ENCODE results near the gene CEMIP.

DNA sequence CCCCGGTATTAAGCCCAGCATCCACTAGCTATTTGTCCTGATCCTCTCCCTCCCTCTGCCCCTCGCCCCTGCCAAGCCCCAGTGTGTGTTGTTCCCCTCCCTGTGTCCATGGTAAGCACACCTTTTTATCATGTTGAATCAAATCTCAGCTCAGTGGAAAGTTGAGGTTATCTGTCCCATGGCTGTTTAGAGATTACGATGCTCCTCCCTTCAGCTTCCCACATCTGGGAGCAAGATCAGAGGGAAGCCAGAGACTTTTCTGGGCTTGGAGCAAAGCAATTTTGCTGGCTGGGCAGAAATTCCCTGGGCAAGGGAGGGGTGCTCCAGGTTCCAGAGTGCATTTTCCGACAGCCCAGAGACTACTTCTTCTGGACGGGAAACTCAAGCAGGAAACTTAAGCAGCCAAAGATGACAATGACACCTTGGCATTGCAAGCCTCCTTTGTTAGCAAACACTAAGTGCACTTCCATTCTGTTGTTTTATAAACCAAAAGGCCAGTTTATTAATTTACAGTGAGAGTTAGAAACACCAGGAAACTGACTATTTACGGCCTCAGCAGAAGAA lies 105.9 kb downstream of the CEMIP start:
- TF ChIP-seq FOXK2 (IDR thresholded peaks at IDR 0.05) (no peak), ELF4 (IDR thresholded peaks at IDR 0.05) (no peak), SP1 (IDR thresholded peaks at IDR 0.05) (no peak), BHLHE40 (IDR thresholded peaks at IDR 0.05; ENCODE audit: borderline replicate concordance) (no peak), HDGF (IDR thresholded peaks at IDR 0.05; ENCODE audit: borderline replicate concordance) (no peak), FOXA1 (IDR thresholded peaks at IDR 0.05) (no peak), CTBP1 (IDR thresholded peaks at IDR 0.05; ENCODE audit: borderline replicate concordance) (no peak), TARDBP (IDR thresholded peaks at IDR 0.05) (no peak)
- TF ChIP-seq, protein P1, sequence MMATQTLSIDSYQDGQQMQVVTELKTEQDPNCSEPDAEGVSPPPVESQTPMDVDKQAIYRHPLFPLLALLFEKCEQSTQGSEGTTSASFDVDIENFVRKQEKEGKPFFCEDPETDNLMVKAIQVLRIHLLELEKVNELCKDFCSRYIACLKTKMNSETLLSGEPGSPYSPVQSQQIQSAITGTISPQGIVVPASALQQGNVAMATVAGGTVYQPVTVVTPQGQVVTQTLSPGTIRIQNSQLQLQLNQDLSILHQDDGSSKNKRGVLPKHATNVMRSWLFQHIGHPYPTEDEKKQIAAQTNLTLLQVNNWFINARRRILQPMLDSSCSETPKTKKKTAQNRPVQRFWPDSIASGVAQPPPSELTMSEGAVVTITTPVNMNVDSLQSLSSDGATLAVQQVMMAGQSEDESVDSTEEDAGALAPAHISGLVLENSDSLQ (IDR thresholded peaks at IDR 0.05) = no peak
